ENCODE results near the gene TNS4. TPM values are rescaled to one million over a fixed set of nuclear protein-coding genes. Genes with fewer than 3 reads are reported as not detected.

TNS4 gene
- total RNA-seq, 4 donors from 2014 or later = 2.2 TPM; not detected in 3

- H3K9me3 ChIP-seq = no peaks in the 10 kb centered on the region
- no peak for ATAC-seq
- no peaks in the 10 kb centered on the region for H3K4me1 ChIP-seq
- TF ChIP-seq POLR2AphosphoS5 (IDR thresholded peaks at IDR 0.05) = no peak
- no peaks in the 10 kb centered on the region for H3K36me3 ChIP-seq
- no peaks in the 10 kb centered on the region for H3K27me3 ChIP-seq
- H3K4me3 ChIP-seq = no peak overlapping the region
- WGBS, 2 donors (ENCODE audit: low coverage in 1 of 2) = 92 to 97% methylated on average over 2 to 5 of the region's 10 CpGs
- H3K27ac ChIP-seq = no peak overlapping the region
Measured at GRCh38 chr17:40509626-40510327, 8.4 kb upstream of the TNS4 start.

- H3K27me3 ChIP-seq = no peaks in the 10 kb centered on the region
- no peak overlapping the region for H3K27ac ChIP-seq
- WGBS, 2 donors (ENCODE audit: low coverage in 1 of 2) = 66 to 81% methylated on average over 3 of the region's 5 CpGs
- H3K36me3 ChIP-seq = no peaks in the 10 kb centered on the region
- TF ChIP-seq CTCF (IDR thresholded peaks at IDR 0.05) (no peak), POLR2AphosphoS5 (IDR thresholded peaks at IDR 0.05) (no peak), POLR2A (IDR thresholded peaks at IDR 0.05) (no peak), EP300 (IDR thresholded peaks at IDR 0.05) (no peak)
- ATAC-seq = no peak
- H3K4me1 ChIP-seq = no peaks in the 10 kb centered on the region
- H3K4me3 ChIP-seq = no peak overlapping the region
- H3K9me3 ChIP-seq = peaks cover 0 to 8% (median 0%) of the 10 kb centered on the region in 3 donors
Measured at GRCh38 chr17:40506786-40507185, 5.4 kb upstream of the TNS4 start.

- Histone ChIP-seq H3K4me1 (peaks cover 0 to 29% (median 11%) of the 10 kb centered on the region in 3 donors), H3K36me3 (no peaks in the 10 kb centered on the region), H3K4me3 (no peak overlapping the region), H3K9me3 (peaks cover 0 to 8% (median 0%) of the 10 kb centered on the region in 3 donors), H3K27me3 (no peaks in the 10 kb centered on the region), H3K27ac (no peak overlapping the region)
- no peak for TF ChIP-seq POLR2AphosphoS5 (IDR thresholded peaks at IDR 0.05)
- no peak for TF ChIP-seq CTCF (IDR thresholded peaks at IDR 0.05)
- no peak for TF ChIP-seq EP300 (IDR thresholded peaks at IDR 0.05)
- TF ChIP-seq POLR2A (IDR thresholded peaks at IDR 0.05) = no peak
- no peak for ATAC-seq
- WGBS, 2 donors (ENCODE audit: low coverage in 1 of 2) = 93 to 100% methylated on average over 2 of the region's 2 CpGs
Measured at GRCh38 chr17:40503154-40503553, 1.7 kb upstream of the TNS4 start.

DNA sequence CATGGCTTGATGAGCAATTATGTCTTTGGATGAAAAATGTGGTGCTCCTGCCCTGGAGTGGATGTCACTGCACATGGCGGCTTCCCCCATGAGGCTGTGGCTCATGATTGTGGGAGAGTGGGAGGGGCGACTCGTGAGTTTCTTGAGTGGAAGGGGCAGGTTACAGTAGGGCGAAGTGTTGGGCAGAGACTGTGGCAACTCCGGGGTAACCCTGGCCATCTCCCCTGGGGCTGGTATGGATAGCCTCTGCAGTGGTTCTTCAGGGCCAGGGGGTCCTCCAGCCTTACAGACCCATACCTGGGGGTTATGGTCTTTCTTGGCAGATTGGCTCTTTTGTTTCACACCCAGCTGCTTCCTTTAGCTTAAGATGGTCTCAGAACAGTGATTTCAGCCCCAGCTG lies 1.3 kb upstream of the TNS4 start:
- H3K36me3 ChIP-seq = no peaks in the 10 kb centered on the region
- TF ChIP-seq POLR2A (IDR thresholded peaks at IDR 0.05) = no peak
- TF ChIP-seq EP300 (IDR thresholded peaks at IDR 0.05) = no peak
- TF ChIP-seq CTCF (IDR thresholded peaks at IDR 0.05) = no peak
- no peak for TF ChIP-seq POLR2AphosphoS5 (IDR thresholded peaks at IDR 0.05)
- ATAC-seq = no peak
- H3K4me1 ChIP-seq = peaks cover 0 to 33% (median 11%) of the 10 kb centered on the region in 3 donors
- peaks cover 0 to 8% (median 0%) of the 10 kb centered on the region in 3 donors for H3K9me3 ChIP-seq
- 93 to 100% methylated on average over 2 to 5 of the region's 5 CpGs for WGBS, 2 donors (ENCODE audit: low coverage in 1 of 2)
- no peak overlapping the region for H3K4me3 ChIP-seq
- H3K27me3 ChIP-seq = no peaks in the 10 kb centered on the region
- H3K27ac ChIP-seq = no peak overlapping the region

- peak overlapping the region in 1 of 4 donors; percentile 83 for H3K27ac ChIP-seq
- TF ChIP-seq POLR2A (IDR thresholded peaks at IDR 0.05) (no peak), EP300 (IDR thresholded peaks at IDR 0.05) (no peak), CTCF (IDR thresholded peaks at IDR 0.05) (no peak), POLR2AphosphoS5 (IDR thresholded peaks at IDR 0.05) (no peak)
- peaks cover 0 to 38% (median 11%) of the 10 kb centered on the region in 3 donors for H3K4me1 ChIP-seq
- no peak overlapping the region for H3K4me3 ChIP-seq
- no peaks in the 10 kb centered on the region for H3K27me3 ChIP-seq
- ATAC-seq = no peak
- H3K9me3 ChIP-seq = peaks cover 0 to 8% (median 0%) of the 10 kb centered on the region in 3 donors
- 100% methylated on average over 1 of the region's 10 CpGs; no CpG with 5 or more reads in 1 of the 2 donors for whole genome bisulfite sequencing, 2 donors (ENCODE audit: low coverage in 1 of 2)
- H3K36me3 ChIP-seq = no peaks in the 10 kb centered on the region
Measured at GRCh38 chr17:40500709-40501108, 714 bp downstream of the TNS4 start.

All from gastroesophageal sphincter (tissue), 4 donors.